Stimulated activated CD4-positive, alpha-beta T cell treated with anti-CD3 and anti-CD28 coated beads, Interleukin-1b, Interleukin-23, amount 100 ng/mL, for 4 hours (primary cell): ENCODE results near the gene NLRP12.
"Not testable (repeated sequence)": the region's sequence is repeated elsewhere in the genome, so short reads cannot be mapped to it uniquely, and the experiment has no call there.

Source experiments
- DNase-seq, 2 donors: peaks; one replicate each; pipeline ENCODE4 v3.0.0-alpha.2; 2020; ENCODE audit warnings: low read depth in 2 of 2

Gene NLRP12

DNA sequence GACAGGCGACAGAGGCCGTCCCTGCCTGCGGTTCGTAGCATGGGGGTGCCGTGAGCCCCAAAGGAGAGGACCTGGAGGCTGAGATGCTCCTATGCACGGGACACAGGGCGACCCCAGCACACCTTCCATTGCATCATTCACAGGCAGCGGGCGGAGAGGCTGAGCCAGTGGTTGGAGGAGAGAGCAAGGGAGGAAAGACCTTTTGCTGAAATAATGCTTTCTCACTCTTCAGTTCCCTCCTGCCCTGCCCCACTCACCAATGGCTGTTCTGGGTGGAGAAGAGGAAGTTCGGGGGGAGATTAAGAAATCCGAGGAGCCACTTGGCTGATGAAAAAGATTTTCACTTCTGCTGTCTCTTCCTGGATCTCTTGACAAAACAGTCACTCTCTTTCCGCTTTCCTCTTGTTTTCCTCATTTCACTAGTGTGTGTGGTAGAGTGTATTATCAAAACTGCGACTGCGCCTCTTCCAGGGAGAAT is at the start of gene NLRP12:
NLRP12 (minus strand) TSS at position 181 of the 478 bp plus-strand sequence; CDS start at position 41, 140 bp downstream.
- no peak for DNase-seq

GRCh38 chr19:53872762-53873161 is 48.6 kb upstream of the NLRP12 start:
- no peak for DNase-seq

GRCh38 chr19:53871454-53871853 is 47.3 kb upstream of the NLRP12 start:
- no peak for DNase-seq

DNA sequence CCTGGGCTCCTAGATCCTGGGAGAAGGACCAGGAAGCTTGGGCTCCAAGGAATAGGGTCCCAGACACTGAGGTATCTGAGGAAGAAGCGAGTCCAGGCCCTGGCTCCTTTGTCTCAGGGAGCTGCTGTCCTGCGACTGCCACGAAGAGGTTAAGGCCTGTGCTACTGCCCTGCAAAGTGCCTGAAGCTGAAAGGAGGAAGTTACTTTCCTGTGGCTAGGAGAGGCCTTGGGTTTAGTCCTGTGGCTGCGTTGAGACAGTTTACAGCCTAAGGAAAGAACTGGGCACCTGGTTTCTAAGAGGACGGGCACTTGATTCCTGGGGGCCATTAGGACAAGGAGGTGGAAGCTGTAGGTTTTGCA is 46.4 kb upstream of the NLRP12 start:
- DNase-seq = no peak

- DNase-seq = not testable (repeated sequence)
Measured at GRCh38 chr19:53869805-53870484, 45.8 kb upstream of the NLRP12 start.

- DNase-seq = peak; percentile 67 to 71
Measured at GRCh38 chr19:53868892-53869804, 45.0 kb upstream of the NLRP12 start.

DNA sequence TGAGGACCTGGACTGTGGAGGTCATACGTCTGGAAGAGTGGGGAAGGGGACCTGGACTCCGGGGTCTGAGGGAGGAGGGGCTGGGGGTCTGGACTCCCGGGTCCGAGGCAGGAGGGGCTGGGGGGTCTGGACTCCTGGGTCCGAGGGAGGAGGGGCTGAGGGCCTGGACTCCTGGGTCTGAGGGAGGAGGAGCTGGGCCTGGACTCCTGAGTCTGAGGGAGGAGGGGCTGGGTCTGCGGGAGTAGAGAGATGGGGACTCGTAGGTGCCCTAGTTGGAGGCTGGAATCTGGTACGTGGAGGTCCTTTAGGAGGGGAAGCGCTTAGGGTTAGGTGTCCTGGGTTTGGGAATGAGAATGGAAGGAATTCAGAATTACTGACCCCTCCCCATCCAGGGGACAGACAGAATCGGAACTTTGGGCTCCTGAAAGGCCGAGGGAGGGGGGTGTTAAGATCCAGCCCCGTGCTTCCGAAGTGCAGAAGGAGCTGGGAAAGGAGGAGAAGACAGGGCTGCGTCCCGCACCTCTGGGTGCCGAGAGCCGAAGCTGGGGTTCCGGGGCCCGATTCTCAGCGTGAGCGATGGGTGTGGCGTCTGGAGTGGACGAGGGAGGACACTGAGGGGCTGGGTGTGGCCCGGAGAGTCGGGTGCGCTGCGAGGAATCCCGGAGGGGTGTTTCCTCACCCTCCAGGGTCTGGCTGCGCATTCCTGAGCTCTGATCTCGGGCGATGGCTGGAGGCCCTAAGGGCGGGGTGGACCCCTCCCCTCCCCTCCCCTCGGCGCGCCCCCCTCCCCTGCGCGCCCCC is 44.2 kb upstream of the NLRP12 start:
- peak in 1 of 2 donors; percentile 17 for DNase-seq

DNA sequence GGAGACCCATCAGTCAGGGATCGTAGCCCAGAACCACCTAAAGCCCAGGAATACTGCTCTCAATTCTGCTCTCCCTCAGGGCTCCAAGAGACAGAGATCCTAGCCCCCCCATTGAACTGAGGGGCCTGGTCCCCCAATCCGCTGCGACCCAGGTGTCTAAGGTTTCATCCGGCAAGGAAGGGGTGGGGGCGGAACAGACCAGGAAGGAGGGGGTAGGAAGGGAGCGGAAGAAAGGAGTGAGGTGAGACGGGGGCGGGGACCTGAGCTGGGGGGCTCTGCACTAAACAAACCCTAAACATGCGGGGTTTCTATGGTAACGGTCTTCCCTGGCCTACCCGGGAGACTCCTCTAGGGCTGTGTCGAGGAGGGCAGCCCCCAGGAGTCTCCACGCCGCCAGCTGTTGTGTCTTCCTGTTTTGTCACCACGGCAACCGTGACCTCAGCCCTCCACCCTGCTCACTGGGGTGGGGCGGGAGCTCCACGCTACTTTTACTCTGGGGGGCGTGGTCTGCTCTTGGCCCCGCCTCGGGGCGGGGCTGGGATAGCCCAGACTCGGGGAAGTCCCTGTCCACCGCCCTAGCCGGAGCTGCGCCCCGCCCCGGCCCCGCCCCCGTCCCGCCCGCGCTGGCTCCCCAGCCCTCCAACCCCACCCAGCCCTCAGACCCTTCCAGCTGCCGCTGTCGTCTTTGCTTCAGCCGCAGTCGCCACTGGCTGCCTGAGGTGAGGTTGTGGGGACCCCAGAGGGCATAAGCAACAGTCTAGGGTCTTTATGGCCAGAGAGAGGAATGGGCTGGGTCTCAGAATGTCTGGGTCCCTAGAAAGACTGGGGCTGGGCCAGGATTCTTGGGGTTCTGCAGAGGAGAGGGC is 43.3 kb upstream of the NLRP12 start, which contains the start of gene MYADM:
MYADM (plus strand) TSS at position 659 of the 866 bp plus-strand sequence. CDS start 5,647 bp downstream, outside the sequence.
- DNase-seq = peak; percentile 98 to 100

DNA sequence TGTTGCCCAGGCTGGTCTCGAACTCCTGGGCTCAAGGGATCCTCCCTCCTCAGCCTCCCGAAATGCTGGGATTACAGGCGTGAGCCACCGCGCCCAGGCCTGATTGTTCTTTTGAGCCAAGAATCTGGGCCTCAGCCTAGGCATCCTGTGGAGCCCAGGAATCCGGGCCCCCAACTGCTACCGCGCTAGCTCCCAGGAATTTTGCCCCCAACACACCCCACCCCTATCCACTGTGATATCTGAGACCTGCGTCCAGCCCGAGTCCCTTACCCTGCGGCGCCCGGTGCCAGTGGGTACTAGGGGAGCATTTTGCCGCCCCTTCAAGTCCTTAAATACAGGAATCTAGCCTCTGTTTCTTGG is 42.7 kb upstream of the NLRP12 start:
- no peak for DNase-seq

- peak in 1 of 2 donors; percentile 42 for DNase-seq
Measured at GRCh38 chr19:53865918-53866864, 42.1 kb upstream of the NLRP12 start.

DNA sequence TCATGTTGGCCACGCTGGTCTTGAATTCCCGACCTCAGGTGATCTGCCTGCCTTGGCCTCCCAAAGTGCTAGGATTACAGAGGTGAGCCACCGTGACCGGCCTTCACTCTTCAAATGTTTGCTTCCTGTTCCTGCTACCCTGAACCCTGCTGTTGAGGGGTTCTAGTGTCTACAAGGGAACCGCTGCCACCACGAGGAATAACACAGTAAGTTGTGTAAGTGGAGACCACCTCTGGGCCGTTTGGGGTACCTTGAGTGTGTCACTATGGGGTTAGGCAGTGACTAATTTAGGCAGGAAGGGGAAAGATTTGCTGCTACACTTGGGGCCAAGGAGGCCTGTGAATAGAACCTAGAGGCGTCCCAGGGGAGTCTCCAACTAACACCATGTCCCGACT is 41.4 kb upstream of the NLRP12 start:
- no peak for DNase-seq

- no peak for DNase-seq
Measured at GRCh38 chr19:53864308-53864836, 40.3 kb upstream of the NLRP12 start.

GRCh38 chr19:53853707-53854106 is 29.6 kb upstream of the NLRP12 start:
- DNase-seq = no peak

DNA sequence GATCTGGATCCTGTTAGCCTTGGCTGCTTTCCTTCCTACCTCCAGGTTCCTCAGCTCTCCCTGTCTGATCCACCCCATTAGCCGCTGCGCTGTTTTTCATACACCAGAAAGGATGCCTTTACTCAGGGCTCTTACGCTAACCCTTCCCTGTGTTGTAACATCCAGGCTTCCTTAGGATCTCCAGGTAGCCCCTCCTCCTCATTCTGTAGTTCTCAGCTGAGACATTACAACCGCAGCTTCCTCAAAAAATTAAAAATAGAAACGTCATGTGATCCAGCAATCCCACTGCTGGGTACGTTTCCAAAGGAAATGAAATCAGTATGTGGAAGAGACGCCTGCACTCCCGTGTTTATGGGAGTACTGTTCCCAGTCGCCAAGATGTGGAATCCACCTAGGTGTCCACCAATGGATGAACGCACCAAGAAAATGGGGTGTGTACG is 25.1 kb upstream of the NLRP12 start:
- DNase-seq = no peak

- no peak for DNase-seq
Measured at GRCh38 chr19:53847555-53847954, 23.4 kb upstream of the NLRP12 start.

GRCh38 chr19:53844849-53845246 is 20.7 kb upstream of the NLRP12 start:
- DNase-seq = no peak

- not testable (repeated sequence) for DNase-seq
Measured at GRCh38 chr19:53840914-53841313, 16.8 kb upstream of the NLRP12 start.

GRCh38 chr19:53840241-53840640 is 16.1 kb upstream of the NLRP12 start:
- DNase-seq = not testable (repeated sequence)

DNA sequence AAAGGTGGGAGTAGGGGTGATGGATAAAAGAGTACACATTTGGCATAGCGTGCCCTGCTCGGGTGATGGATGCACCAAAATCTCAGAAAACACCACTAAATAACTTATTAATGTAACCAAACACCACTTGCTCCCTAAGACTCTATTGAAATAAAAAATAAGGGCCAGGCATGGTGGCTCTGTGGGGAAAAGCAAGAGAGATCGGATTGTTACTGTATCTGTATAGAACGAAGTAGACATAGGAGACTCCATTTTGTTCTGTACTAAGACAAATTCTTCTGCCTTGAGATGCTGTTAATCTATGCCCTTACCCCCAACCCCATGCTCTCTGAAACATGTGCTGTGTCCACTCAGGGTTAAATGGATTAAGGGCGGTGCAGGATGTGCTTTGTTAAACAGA is 14.3 kb upstream of the NLRP12 start:
- DNase-seq = not testable (repeated sequence)
